Subcutaneous abdominal adipose tissue (tissue), 5 donors: ENCODE measurements around the gene FAM107B.
"Not testable (repeated sequence)": the region's sequence is repeated elsewhere in the genome, so short reads cannot be mapped to it uniquely, and the experiment has no call there.

Experiments
- H3K27ac ChIP-seq: one replicate; pipeline ENCODE4 v1.7.0; 2013; ENCODE audit warnings: low read depth, mild to moderate bottlenecking, inconsistent platforms, low read length, moderate library complexity
- H3K27me3 ChIP-seq, 5 donors: one replicate each; pipeline ENCODE4 v1.7.0; 2013; ENCODE audit warnings: low read length in 5 of 5, inconsistent platforms in 1 of 5; ENCODE audit not compliant: control insufficient read depth in 5 of 5, insufficient read depth in 4 of 5
- H3K36me3 ChIP-seq, 5 donors: one replicate each; pipeline ENCODE4 v1.7.0; 2013; ENCODE audit warnings: low read length in 5 of 5; ENCODE audit not compliant: control insufficient read depth in 5 of 5, insufficient read depth in 5 of 5
- H3K4me1 ChIP-seq, 5 donors: one replicate each; pipeline ENCODE4 v1.7.0; 2013; ENCODE audit warnings: low read length in 5 of 5, mild to moderate bottlenecking in 3 of 5, moderate library complexity in 1 of 5; ENCODE audit not compliant: control insufficient read depth in 5 of 5, insufficient read depth in 5 of 5
- H3K4me3 ChIP-seq, 5 donors: one replicate each; pipeline ENCODE4 v1.7.0; 2013; ENCODE audit warnings: low read length in 5 of 5, low read depth in 1 of 5
- H3K9ac ChIP-seq, 5 donors: one replicate each; pipeline ENCODE4 v1.7.0; 2013; ENCODE audit warnings: low read length in 5 of 5, mild to moderate bottlenecking in 4 of 5, moderate library complexity in 3 of 5
- H3K9me3 ChIP-seq, 5 donors: one replicate each; pipeline ENCODE4 v1.7.0; 2013; ENCODE audit warnings: low read length in 5 of 5; ENCODE audit not compliant: control insufficient read depth in 5 of 5
- donor health status: healthy.
- donor health status: healthy.
- donor health status: healthy.
- donor health status: healthy.
- donor health status: healthy.

The FAM107B gene

DNA sequence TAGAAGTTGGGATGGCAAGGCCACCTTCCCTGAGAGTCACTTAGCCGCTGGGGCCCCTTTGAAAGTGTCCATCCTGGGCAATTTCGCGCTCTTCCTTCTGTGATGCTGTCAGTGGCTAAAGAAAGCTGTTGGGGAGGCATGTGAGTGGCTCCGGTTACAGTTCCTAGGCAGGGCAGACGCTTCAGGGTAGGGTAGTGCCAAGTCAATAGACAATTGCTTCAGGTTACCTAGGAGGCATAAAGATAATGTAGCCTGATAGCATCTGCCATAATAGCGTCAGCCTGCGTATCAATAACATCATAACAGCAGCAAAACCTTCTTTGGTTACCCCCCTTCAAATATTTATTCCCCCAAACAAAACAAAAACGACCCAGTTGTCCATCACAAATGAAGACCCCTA lies at the start of gene FAM107B:
Gene FAM107B (minus strand): TSS at position 101 of the 400 bp plus-strand sequence. CDS start 234 bp downstream, outside the sequence.
- H3K36me3 ChIP-seq: no peaks in the 10 kb centered on the region
- H3K4me1 ChIP-seq: peaks cover 0 to 24% (median 16%) of the 10 kb centered on the region in 5 donors
- H3K9ac ChIP-seq: no peak within 1 kb of the TSS
- H3K27ac ChIP-seq: no peak within 1 kb of the TSS
- no peaks in the 10 kb centered on the region for H3K27me3 ChIP-seq
- H3K9me3 ChIP-seq: no peaks in the 10 kb centered on the region
- H3K4me3 ChIP-seq: no peak within 1 kb of the TSS

GRCh38 chr10:14823966-14824365 lies 49.3 kb upstream of the FAM107B start:
- H3K9ac ChIP-seq: no peak overlapping the region

GRCh38 chr10:14822879-14823755 lies 48.4 kb upstream of the FAM107B start:
- Histone ChIP-seq H3K36me3 (no peaks in the 10 kb centered on the region), H3K27me3 (no peaks in the 10 kb centered on the region), H3K4me1 (no peaks in the 10 kb centered on the region), H3K9ac (no peak overlapping the region), H3K27ac (no peak overlapping the region), H3K4me3 (no peak overlapping the region), H3K9me3 (no peaks in the 10 kb centered on the region)

More at GRCh38 chr10:14823966-14824365, 49.3 kb upstream of the FAM107B start:
- Histone ChIP-seq H3K4me3 (no peak overlapping the region), H3K9me3 (no peaks in the 10 kb centered on the region), H3K36me3 (no peaks in the 10 kb centered on the region), H3K27me3 (no peaks in the 10 kb centered on the region), H3K27ac (no peak overlapping the region), H3K4me1 (no peaks in the 10 kb centered on the region)

DNA sequence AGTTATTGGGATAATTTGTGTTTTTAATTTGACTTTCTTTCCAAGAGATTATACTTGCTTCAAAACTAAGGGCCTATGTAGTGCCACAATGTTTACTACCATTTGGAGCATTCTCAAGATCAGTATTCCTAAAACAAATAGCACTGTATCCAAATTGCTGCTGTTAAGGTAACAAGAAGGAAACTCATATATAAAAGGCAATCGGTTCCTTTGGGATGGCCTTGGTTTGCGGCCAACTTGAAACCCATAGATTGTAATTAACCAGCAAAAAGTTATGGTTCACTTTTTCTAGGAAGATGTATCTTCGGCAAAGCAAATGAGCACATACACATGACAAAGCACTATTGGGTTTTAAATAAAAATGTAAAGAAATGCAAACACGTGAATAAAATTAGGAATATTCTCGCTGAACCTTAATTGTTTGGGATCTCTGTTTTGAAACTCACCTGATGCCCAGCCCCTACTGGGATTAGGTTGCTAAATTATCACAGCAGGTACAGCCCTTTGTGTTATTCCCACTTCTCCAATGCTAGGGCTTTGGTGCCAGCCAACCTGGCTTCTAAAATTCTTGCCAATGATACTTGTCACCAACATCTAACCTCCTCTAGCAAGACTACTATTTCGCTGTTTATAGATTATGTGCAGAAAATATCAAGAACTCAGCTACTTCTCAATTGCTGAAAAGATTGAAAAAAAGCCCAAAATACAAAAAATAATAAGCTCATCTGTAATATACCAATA lies 47.1 kb upstream of the FAM107B start:
- no peaks in the 10 kb centered on the region for H3K27me3 ChIP-seq
- no peaks in the 10 kb centered on the region for H3K36me3 ChIP-seq
- peak overlapping the region in 1 of 5 donors; percentile 53 for H3K9ac ChIP-seq
- no peak overlapping the region for H3K27ac ChIP-seq
- no peaks in the 10 kb centered on the region for H3K9me3 ChIP-seq
- no peaks in the 10 kb centered on the region for H3K4me1 ChIP-seq
- no peak overlapping the region for H3K4me3 ChIP-seq

- H3K4me3 ChIP-seq: no peak overlapping the region
- H3K27me3 ChIP-seq: no peaks in the 10 kb centered on the region
- H3K9me3 ChIP-seq: no peaks in the 10 kb centered on the region
- H3K9ac ChIP-seq: no peak overlapping the region
- no peaks in the 10 kb centered on the region for H3K36me3 ChIP-seq
- no peak overlapping the region for H3K27ac ChIP-seq
- H3K4me1 ChIP-seq: no peaks in the 10 kb centered on the region
Measured at GRCh38 chr10:14820775-14821154, 46.1 kb upstream of the FAM107B start.

- no peaks in the 10 kb centered on the region for H3K27me3 ChIP-seq
- H3K9me3 ChIP-seq: no peaks in the 10 kb centered on the region
- peaks cover 0 to 2% (median 0%) of the 10 kb centered on the region in 5 donors for H3K4me1 ChIP-seq
- H3K4me3 ChIP-seq: no peak overlapping the region
- H3K9ac ChIP-seq: no peak overlapping the region
- no peak overlapping the region for H3K27ac ChIP-seq
- H3K36me3 ChIP-seq: no peaks in the 10 kb centered on the region
Measured at GRCh38 chr10:14820010-14820774, 45.5 kb upstream of the FAM107B start.

DNA sequence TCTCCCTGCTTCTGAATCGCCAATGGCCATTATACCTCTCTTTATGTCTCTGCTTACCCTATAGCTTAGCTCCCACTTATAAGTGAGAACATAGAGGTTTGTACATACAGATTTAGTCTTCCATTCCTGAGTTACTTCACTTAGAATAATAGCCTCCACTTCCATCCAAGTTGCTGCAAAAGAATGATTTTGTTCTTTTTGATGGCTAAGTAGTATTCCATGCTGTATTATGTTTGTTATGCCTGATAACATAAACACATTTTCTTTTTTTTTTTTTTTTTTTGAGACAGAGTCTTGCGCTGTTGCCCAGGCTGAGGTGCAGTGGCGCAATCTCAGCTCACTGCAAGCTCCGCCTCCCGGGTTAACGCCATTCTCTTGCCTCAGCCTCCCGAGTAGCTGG lies 42.0 kb upstream of the FAM107B start:
- not testable (repeated sequence) for H3K9ac ChIP-seq, H3K36me3 ChIP-seq

GRCh38 chr10:14815681-14816080 lies 41.0 kb upstream of the FAM107B start:
- no peaks in the 10 kb centered on the region for H3K27me3 ChIP-seq
- no peak overlapping the region for H3K9ac ChIP-seq
- no peaks in the 10 kb centered on the region for H3K36me3 ChIP-seq
- H3K4me1 ChIP-seq: peaks cover 0 to 2% (median 0%) of the 10 kb centered on the region in 5 donors
- no peak overlapping the region for H3K4me3 ChIP-seq
- no peaks in the 10 kb centered on the region for H3K9me3 ChIP-seq
- H3K27ac ChIP-seq: no peak overlapping the region

More for the DNA sequence above, 42.0 kb upstream of the FAM107B start:
- not testable (repeated sequence) for H3K4me1 ChIP-seq, H3K9me3 ChIP-seq, H3K27ac ChIP-seq, H3K27me3 ChIP-seq, H3K4me3 ChIP-seq

DNA sequence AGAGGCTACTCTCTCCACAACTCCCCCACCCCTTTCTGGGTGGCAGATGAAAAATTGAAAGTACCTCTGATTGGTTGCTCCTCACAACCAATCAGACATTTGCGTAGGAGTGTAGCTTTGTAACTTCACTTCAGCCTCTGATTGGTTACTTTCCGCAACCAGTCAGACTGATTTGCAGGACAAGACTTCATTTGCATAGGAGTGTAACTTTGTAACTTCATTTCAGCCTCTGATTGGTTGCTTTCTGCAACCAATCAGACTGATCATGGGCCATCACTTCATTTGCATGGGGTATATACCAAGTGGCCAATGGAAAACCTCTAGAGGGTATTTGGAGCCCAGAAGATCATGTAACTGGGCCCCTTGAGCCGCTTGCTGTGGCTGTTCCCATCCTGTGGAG lies 37.6 kb upstream of the FAM107B start:
- Histone ChIP-seq H3K36me3 (no peaks in the 10 kb centered on the region), H3K9ac (no peak overlapping the region), H3K27ac (no peak overlapping the region), H3K9me3 (no peaks in the 10 kb centered on the region), H3K4me1 (peaks cover 0 to 2% (median 0%) of the 10 kb centered on the region in 5 donors), H3K4me3 (no peak overlapping the region), H3K27me3 (no peaks in the 10 kb centered on the region)
